Measurements from ENCODE around the gene RAB14.
A peak's percentile ranks its signal among the peaks of the same experiment; 100 is the strongest.

The RAB14 gene

DNA sequence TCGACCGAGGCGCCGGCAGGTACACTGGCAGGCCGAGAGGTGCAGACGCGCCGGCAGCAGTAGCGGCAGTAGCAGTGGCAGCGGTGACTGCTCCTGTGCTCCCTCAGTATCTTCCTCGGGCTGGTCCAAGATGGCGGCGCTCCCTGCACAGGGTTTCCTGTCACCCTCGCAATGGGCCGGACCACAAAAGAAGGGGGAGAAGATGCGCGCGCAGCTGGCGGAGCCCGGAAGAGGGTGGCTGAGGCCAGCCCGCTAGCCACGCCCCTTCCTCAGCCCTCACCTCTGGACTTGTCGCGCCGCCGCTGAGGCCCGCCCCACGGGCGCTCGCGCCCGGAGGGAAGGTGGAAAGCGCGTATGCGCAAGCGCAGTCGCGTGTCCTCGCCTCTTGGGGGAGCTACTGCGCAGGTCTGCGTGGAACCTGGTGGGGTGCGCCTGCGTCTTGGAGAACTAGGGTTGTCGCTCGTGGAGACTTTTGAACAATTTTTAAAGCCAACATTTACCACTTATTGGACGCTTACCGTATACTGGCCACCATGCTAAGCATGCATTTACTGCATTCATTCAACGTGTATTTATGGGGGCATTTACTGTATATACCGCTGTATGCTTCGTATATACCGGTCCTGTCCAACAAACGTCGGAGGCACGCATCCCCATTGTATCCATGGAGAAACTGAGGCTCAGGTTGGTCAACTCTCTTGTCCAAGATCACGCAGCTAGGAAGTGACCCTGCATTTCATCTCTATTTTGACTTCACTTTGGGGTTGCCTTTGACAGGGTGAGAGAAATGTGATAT is at the start of gene RAB14:
Gene RAB14, minus strand, starts transcription at position 132 of the 796 bp plus-strand sequence. CDS start 8,457 bp downstream, outside the sequence.
- peak; percentile 100 for DNase-seq (ENCODE audit: low read depth)

- no peak for DNase-seq (ENCODE audit: low read depth)
Observed at GRCh38 chr9:121249563-121249962, 47.9 kb upstream of the RAB14 start.

DNA sequence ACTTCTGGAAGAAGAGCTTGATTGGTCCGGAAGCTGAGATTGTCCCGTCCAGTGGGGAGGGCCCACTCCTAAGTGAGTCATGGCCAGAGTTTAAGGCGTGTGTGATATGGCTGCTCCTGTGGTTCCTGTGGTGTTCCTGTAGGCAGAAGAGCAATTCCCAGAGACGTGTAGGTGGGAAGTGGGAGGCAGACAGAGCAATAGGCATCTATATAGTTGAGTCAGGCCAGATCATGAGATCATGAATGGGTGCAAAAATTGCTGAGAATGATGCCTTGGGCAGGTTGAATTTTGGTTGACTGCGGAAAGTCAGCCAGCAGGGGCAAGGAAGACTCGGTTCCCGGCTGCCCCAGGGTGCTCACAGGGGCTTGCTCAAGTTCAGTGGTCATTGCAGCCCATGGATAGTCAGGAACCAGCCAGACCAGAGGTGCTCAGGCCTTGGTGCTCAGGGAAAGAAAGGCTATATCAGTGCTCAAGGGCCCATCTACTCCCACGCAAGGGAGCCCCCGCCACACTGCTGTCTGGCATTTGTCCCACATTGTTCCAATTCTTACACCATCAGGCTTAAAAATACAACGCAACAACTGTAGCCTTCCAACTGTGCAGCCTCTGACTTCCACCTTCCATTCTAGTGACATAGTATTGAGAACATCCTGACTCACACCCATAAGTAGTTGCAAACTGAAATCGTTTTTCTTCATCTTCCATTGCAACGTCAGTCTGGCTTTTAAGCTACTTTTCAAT is 45.3 kb upstream of the RAB14 start:
- DNase-seq (ENCODE audit: low read depth): no peak

GRCh38 chr9:121242959-121243346 is 41.3 kb upstream of the RAB14 start:
- no peak for DNase-seq (ENCODE audit: low read depth)

- DNase-seq (ENCODE audit: low read depth): no peak
Observed at GRCh38 chr9:121242219-121242958, 40.7 kb upstream of the RAB14 start.

- DNase-seq (ENCODE audit: low read depth): no peak
Observed at GRCh38 chr9:121240472-121241135, 38.9 kb upstream of the RAB14 start.

DNA sequence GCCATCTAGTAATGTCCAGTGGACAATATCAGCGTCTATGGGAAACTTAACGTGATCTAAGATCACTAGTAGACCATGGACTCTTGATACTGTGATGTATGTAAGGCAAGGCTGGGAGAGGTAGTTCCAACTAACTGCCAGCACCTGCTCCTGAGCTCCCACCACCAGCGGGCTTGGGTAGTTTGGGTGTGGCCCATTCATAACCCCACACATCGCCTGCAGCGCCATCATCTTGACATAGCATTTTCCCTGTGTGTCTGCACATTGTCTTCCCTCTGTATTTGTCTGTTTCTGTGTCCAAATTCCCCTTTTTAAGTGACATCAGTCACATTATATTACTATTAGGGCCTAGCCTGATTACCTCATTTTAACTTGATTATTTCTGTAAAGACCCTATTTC is 38.2 kb upstream of the RAB14 start:
- no peak for DNase-seq (ENCODE audit: low read depth)

DNA sequence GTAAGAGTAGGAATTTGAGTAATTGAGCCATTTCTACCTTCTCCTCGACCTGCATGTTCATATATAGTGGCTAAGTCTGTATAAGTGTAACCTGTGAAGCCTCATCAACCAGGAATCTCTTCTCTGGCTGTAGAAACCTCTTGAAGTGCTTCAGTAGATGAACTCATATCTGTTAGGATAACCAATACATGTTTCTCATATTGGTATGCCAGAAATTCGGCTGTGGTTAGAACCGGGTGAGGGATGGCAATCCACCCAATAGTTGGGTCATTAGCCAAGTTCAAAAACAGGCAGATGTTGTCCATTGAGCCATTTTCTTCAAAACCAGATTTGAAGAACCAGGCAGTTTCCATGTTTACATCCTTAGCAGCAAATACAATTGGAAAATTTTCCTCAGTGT is 37.4 kb upstream of the RAB14 start:
- no peak for DNase-seq (ENCODE audit: low read depth)

GRCh38 chr9:121237916-121238315 is 36.2 kb upstream of the RAB14 start:
- no peak for DNase-seq (ENCODE audit: low read depth)

- no peak for DNase-seq (ENCODE audit: low read depth)
Observed at GRCh38 chr9:121235512-121235911, 33.8 kb upstream of the RAB14 start.

- DNase-seq (ENCODE audit: low read depth): no peak
Observed at GRCh38 chr9:121234832-121235161, 33.1 kb upstream of the RAB14 start.

DNA sequence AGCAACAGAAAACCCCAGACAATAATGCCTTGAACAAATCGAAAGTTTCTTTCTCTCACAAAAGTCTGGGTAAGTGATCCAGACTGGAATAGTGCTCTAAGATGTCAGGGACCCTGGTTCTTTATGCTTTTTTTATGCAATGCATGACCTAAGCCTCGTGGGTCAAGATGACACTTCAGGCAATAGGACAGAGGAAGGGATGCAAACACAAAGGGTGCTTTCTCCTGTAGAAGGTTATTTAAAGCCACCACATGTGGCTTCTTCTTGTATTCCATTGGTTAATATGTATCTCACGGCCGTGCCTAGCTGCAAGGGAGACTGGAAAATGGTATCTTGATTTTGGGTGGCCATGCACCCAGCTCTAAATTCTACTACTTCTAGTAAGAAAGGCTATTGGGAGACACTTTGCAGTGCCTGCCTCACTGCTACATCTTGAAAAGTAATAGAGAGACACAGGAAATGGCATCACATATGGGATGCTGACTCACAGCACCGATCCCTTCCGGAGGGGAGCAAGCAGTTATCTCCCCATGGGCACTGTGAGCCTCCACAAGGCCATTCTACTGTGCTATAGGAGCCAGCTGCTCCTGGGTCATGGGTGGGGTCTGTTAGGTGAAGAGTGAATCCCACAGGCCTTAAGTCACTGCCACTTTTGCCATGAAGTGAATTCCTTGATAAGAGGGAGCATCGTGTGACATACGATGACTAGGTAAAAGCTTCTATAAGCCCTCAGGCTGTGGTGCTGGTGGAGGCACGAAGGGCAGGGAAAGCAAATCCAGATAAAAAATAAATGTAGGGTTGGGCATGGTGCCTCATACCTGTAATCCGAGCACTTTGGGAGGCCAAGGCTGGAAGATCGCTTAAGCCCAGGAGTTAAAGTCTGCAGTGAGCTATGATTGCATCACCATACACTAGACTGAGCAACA is 32.5 kb upstream of the RAB14 start:
- DNase-seq (ENCODE audit: low read depth): no peak

- no peak for DNase-seq (ENCODE audit: low read depth)
Observed at GRCh38 chr9:121232251-121232650, 30.6 kb upstream of the RAB14 start.

DNA sequence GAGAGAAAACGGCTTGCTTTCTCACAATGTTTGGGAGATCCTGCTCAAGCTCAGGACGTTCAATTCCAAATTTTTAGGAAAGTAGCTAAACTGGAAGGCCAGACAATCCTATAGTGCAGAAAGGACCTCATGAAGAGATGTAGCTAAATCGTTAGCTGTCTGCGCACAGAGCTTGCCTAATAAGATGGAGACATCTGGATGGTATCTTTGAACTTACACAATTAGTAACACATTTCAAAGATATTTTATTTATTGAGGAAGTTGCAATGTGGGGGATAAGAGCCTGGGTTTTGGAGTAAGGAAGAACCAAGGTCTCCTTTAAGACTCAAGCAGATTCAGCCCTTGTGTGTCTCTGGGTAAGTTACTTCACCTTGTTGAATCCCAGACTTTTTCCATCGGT is 28.6 kb upstream of the RAB14 start:
- DNase-seq (ENCODE audit: low read depth): no peak

- no peak for DNase-seq (ENCODE audit: low read depth)
Observed at GRCh38 chr9:121227862-121228261, 26.2 kb upstream of the RAB14 start.

- no peak for DNase-seq (ENCODE audit: low read depth)
Observed at GRCh38 chr9:121226175-121226574, 24.5 kb upstream of the RAB14 start.

DNA sequence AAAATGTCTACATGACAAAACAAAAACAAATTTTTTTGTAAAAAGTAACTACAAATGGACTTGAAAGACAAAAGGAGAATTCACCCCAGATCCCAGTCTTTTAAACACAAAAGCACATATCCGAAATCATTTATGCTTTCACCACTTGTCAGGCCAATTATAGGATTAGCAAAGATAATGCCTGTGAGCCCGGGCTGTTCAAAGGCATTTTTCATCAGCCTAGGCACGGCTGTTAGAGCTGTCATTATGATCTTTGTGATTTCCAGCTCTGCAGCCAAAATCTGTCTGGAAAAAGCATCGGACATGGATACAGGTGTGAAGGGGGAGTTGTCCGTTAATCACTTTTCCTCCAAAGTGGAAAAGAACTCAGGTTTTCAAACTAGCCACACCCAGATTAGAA is 23.6 kb upstream of the RAB14 start:
- DNase-seq (ENCODE audit: low read depth): no peak

- DNase-seq (ENCODE audit: low read depth): no peak
Observed at GRCh38 chr9:121222524-121223171, 21.0 kb upstream of the RAB14 start.

- DNase-seq (ENCODE audit: low read depth): no peak
Observed at GRCh38 chr9:121221664-121222055, 20.0 kb upstream of the RAB14 start.

- DNase-seq (ENCODE audit: low read depth): no peak
Observed at GRCh38 chr9:121220996-121221663, 19.5 kb upstream of the RAB14 start.
